GM12891 (cell line): ENCODE data around the gene GOLGA6L10.

Experiments used
- POLR2A ChIP-seq: IDR thresholded peaks from 2 replicates; pipeline ENCODE4 v1.6.1; 2011; ENCODE audit warnings: low read depth, low read length, control low read depth
- POLR2AphosphoS5 ChIP-seq: IDR thresholded peaks from 2 replicates; pipeline ENCODE4 v1.6.1; 2011; ENCODE audit warnings: low read depth, low read length, control low read depth

DNA sequence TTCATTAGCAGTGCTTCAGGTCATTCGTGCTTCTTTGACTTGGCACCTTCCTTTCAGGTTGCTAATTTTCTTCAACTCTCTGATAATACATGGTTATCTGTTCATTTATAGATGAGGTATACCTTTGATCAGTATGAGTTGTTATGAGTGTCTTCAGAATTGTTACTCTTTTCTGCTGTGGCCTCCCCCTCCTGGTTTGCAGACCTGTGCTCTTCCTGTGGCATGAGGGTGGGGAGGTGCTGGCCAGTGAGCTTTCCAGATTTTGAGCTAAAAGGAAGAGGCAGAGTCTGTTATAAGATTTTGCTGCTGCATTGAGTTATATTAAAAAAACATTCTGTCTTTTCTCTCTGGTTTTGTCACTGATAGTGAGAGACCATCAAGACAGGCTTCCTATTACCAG lies 49.5 kb upstream of the GOLGA6L10 start:
- TF ChIP-seq POLR2A (no peak), POLR2AphosphoS5 (no peak)
